Fibroblast of pulmonary artery (primary cell): ENCODE results near the gene RTL10.

ENCODE experiments used
- DNase-seq: peaks from one replicate; pipeline ENCODE4 v3.0.0-alpha.2; 2010; ENCODE audit warnings: low read depth
- H3K4me3 ChIP-seq: replicated peaks from 2 replicates; pipeline ENCODE4 v1.5.1; 2011; ENCODE audit warnings: low read depth, mild to moderate bottlenecking, control low read depth, low read length, moderate library complexity
- CTCF ChIP-seq: IDR thresholded peaks from 2 replicates; pipeline ENCODE4 v1.5.1; 2011; ENCODE audit warnings: mild to moderate bottlenecking, control low read depth, low read length, inconsistent platforms; ENCODE audit errors: missing control alignments

Gene RTL10

GRCh38 chr22:19900707-19901436, 46.2 kb upstream of the RTL10 start:
- no peak for DNase-seq
- TF ChIP-seq CTCF, result no peak
- H3K4me3 ChIP-seq, result no peak overlapping the region

GRCh38 chr22:19898831-19899567, 44.3 kb upstream of the RTL10 start:
- H3K4me3 ChIP-seq, result no peak overlapping the region
- no peak for DNase-seq
- TF ChIP-seq CTCF, result no peak

- no peak for DNase-seq
- no peak for TF ChIP-seq CTCF
- H3K4me3 ChIP-seq, result no peak overlapping the region
Measured at GRCh38 chr22:19898145-19898544, 43.5 kb upstream of the RTL10 start.

- DNase-seq, result no peak
- no peak overlapping the region for H3K4me3 ChIP-seq
- no peak for TF ChIP-seq CTCF
Measured at GRCh38 chr22:19897726-19898125, 43.1 kb upstream of the RTL10 start.

- no peak for DNase-seq
- TF ChIP-seq CTCF, result no peak
- H3K4me3 ChIP-seq, result no peak overlapping the region
Measured at GRCh38 chr22:19896665-19897355, 42.1 kb upstream of the RTL10 start.

- no peak for TF ChIP-seq CTCF
- no peak for DNase-seq
- no peak overlapping the region for H3K4me3 ChIP-seq
Measured at GRCh38 chr22:19895160-19895849, 40.6 kb upstream of the RTL10 start.
